SK-N-SH (cell line): ENCODE measurements around the gene H2BK1. TPM values are rescaled to one million over a fixed set of nuclear protein-coding genes. Genes with fewer than 3 reads are reported as not detected.

Experiments used
- CTCF ChIA-PET: fragments of 300-600, 350-600 bp; formaldehyde crosslinking; extraction: SDS; loops from one replicate; lab custom pipeline; 2021; lab: Yijun Ruan, JAX
- POLR2A ChIA-PET: fragments of 350-600 bp; sonication (Branson Sonifier 250); formaldehyde crosslinking; extraction: SDS; loops from one replicate; lab custom pipeline; 2020; ENCODE audit warnings: antibody characterized with exemption, inconsistent platforms; lab: Yijun Ruan, JAX
- DNase-seq: peaks from one replicate; pipeline ENCODE4 v3.0.0; 2012
- H2AFZ ChIP-seq: fragments of 200-600 bp; sonication (generic); 2 replicates; pipeline ENCODE4 v1.8.1; 2016; ENCODE audit warnings: antibody characterized with exemption, mild to moderate bottlenecking, low read depth
- H3F3A ChIP-seq: fragments of 200-600 bp; sonication (generic); replicated peaks from 2 replicates; pipeline ENCODE3; 2016; ENCODE audit warnings: antibody characterized with exemption, mild to moderate bottlenecking; ENCODE audit not compliant: insufficient read depth
- H3K27ac ChIP-seq, 2 experiments: fragments of 200-500 bp in 1 of 2; fragments of 200-600 bp in 1 of 2; sonication (Bioruptor generic) in 1 of 2; sonication (generic), shearing (Covaris generic) in 1 of 2; 2 replicates each; pipeline versions ENCODE4 v1.5.1 to v1.6.1; 2014 to 2016; ENCODE audit warnings: low read depth in 2 of 2, inconsistent platforms in 1 of 2, low read length in 1 of 2, mild to moderate bottlenecking in 1 of 2, mixed read lengths in 1 of 2
- H3K27me3 ChIP-seq: fragments of 200-600 bp; sonication (generic), shearing (Covaris generic); 2 replicates; pipeline ENCODE4 v1.6.1; 2016; ENCODE audit warnings: mixed run types; ENCODE audit not compliant: insufficient read depth
- H3K36me3 ChIP-seq, 2 experiments: fragments of 200-500 bp in 1 of 2; fragments of 200-600 bp in 1 of 2; sonication (Bioruptor generic) in 1 of 2; sonication (generic) in 1 of 2; replicated peaks in 1 of 2; 2 replicates each; pipeline versions ENCODE3 to v1.5.1; 2014 to 2016; ENCODE audit warnings: low read length in 1 of 2, mild to moderate bottlenecking in 1 of 2; ENCODE audit not compliant: insufficient read depth in 2 of 2, control insufficient read depth in 1 of 2
- H3K4me1 ChIP-seq, 2 experiments: fragments of 200-500 bp in 1 of 2; fragments of 200-600 bp in 1 of 2; sonication (Bioruptor generic) in 1 of 2; sonication (generic), shearing (Covaris generic) in 1 of 2; 2 replicates each; pipeline versions ENCODE4 v1.5.1 to v1.6.1; 2014 to 2016; ENCODE audit warnings: low read depth in 1 of 2, low read length in 1 of 2, mixed run types in 1 of 2; ENCODE audit not compliant: insufficient read depth in 2 of 2, control insufficient read depth in 1 of 2
- H3K4me2 ChIP-seq: fragments of 200-600 bp; sonication (generic), shearing (Covaris generic); 2 replicates; pipeline ENCODE4 v1.6.1; 2017; ENCODE audit warnings: mixed run types
- H3K4me3 ChIP-seq, 2 experiments: fragments of 200-500 bp in 1 of 2; fragments of 200-600 bp in 1 of 2; sonication (Bioruptor generic) in 1 of 2; sonication (generic), shearing (Covaris generic) in 1 of 2; 2 replicates each; pipeline versions ENCODE4 v1.5.1 to v1.8.1; 2014 to 2016; ENCODE audit warnings: low read depth in 2 of 2, inconsistent platforms in 1 of 2, low read length in 1 of 2, mild to moderate bottlenecking in 1 of 2, mixed read lengths in 1 of 2, moderate library complexity in 1 of 2
- H3K79me2 ChIP-seq: fragments of 200-600 bp; sonication (generic); 2 replicates; pipeline ENCODE4 v1.8.1; 2017; ENCODE audit warnings: mild to moderate bottlenecking; ENCODE audit not compliant: insufficient read depth
- H3K9ac ChIP-seq: fragments of 200-600 bp; sonication (generic); 2 replicates; pipeline ENCODE4 v1.6.1; 2017; ENCODE audit warnings: mixed run types
- H3K9me2 ChIP-seq: fragments of 200-600 bp; sonication (generic); 2 replicates; pipeline ENCODE4 v1.6.1; 2017; ENCODE audit warnings: mixed run types
- H3K9me3 ChIP-seq: fragments of 200-600 bp; sonication (generic); 2 replicates; pipeline ENCODE4 v1.6.1; 2017; ENCODE audit warnings: mixed run types, mild to moderate bottlenecking, moderate library complexity
- H4K20me1 ChIP-seq: fragments of 200-600 bp; sonication (generic); 2 replicates; pipeline ENCODE4 v1.6.1; 2017; ENCODE audit warnings: mild to moderate bottlenecking, mixed run types; ENCODE audit not compliant: insufficient read depth
- ELF1 ChIP-seq: IDR thresholded peaks from 2 replicates; pipeline ENCODE4 v1.4.0; 2012
- EP300 ChIP-seq, 2 experiments: IDR thresholded peaks; 2 replicates each; pipeline versions ENCODE4 v1.4.0 to v1.6.1; 2012; ENCODE audit warnings: borderline replicate concordance in 1 of 2, low read depth in 1 of 2, low read length in 1 of 2
- FOXJ3 ChIP-seq: sonication (generic); formaldehyde crosslinking; IDR thresholded peaks from 2 replicates; pipeline ENCODE4 v1.5.1; 2020; ENCODE audit warnings: mild to moderate bottlenecking, missing genetic modification reagents
- JUND ChIP-seq: IDR thresholded peaks from 2 replicates; pipeline ENCODE4 v1.4.0; 2012
- POLR2AphosphoS5 ChIP-seq: IDR thresholded peaks from 2 replicates; pipeline ENCODE4 v1.6.1; 2012; ENCODE audit warnings: low read depth, low read length
- RAD21 ChIP-seq: IDR thresholded peaks from 2 replicates; pipeline ENCODE4 v1.6.1; 2012; ENCODE audit warnings: mild to moderate bottlenecking, low read length
- SIN3A ChIP-seq: IDR thresholded peaks from 2 replicates; pipeline ENCODE4 v1.6.1; 2012; ENCODE audit warnings: low read depth, mild to moderate bottlenecking, low read length, moderate library complexity, borderline replicate concordance
- SMC3 ChIP-seq: IDR thresholded peaks from 2 replicates; pipeline ENCODE4 v1.6.1; 2012; ENCODE audit warnings: low read depth, low read length, improper control_type of control experiment
- TAF1 ChIP-seq: IDR thresholded peaks from 2 replicates; pipeline ENCODE4 v1.6.1; 2012; ENCODE audit warnings: low read depth, mild to moderate bottlenecking, low read length, moderate library complexity, borderline replicate concordance
- TCF12 ChIP-seq: IDR thresholded peaks from 2 replicates; pipeline ENCODE4 v1.4.0; 2012
- TEAD4 ChIP-seq: IDR thresholded peaks from 2 replicates; pipeline ENCODE4 v1.4.0; 2012; ENCODE audit warnings: mild to moderate bottlenecking, borderline replicate concordance; ENCODE audit not compliant: insufficient read depth
- YY1 ChIP-seq: IDR thresholded peaks from 2 replicates; pipeline ENCODE4 v1.4.0; 2012; ENCODE audit warnings: low read depth, mild to moderate bottlenecking
- WGBS: methylation state at CpG from one replicate; pipeline ENCODE4 v1.1.6; 2017; ENCODE audit warnings: low lambda C conversion rate; 5-methylcytosine and 5-hydroxymethylcytosine counted together
- polyA plus RNA-seq, 3 experiments: library from polyadenylated mRNA; depleted of rRNA; stranded (reverse); fragments of >200 nt; gene quantifications; 2 replicates each; pipeline ENCODE4 v1.2.3, GENCODE V29; 2012
- TF ChIP-seq, protein P1 (sequence below): fragments of 150-350 bp; IDR thresholded peaks from 2 replicates; pipeline ENCODE4 v1.6.1; 2017; ENCODE audit warnings: antibody characterized with exemption, low read length, low read depth, borderline replicate concordance

H2BK1 gene
- polyA plus RNA-seq, 1 of the 3 experiments (the other 2 are of a cell fraction), result not detected

DNA sequence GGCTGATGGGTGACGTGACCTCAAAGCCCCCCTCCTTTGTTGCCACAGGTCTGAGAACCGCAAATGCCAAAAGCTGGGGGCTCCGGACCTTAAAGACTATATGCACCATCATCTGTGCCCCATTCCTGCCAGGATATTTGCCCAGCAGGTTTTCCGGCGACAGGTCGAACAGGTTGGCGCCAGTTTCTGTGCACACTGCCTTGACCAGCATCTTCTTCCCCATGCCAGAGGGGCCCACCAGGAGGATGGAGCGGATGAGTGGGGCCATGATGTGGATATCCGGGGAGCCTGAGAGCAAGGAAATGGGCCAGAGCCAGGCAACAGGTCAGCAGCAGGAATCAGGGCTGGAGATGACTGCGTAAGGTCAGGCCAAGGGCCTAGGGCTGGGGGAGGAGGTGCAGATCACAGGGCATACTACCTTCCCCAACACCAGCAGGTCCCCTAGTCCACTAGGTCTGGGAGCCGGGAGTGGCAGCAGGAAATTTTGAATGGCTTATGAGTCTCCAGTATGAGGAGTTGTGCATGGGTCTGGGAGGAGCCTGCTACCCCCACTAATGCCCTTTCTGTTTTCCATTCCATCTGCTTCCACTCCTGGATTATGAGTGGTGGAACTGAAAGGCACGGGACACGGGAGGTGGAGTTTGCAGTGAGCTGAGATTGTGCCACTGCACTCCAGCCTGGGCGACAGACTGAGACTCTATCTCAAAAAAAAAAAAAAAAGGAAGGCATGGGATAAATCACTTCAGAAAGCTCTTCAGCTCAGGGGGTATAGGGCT lies 16.9 kb downstream of the H2BK1 start:
- WGBS, result 75% methylated on average over 14 of the region's 14 CpGs
- CTCF ChIA-PET, result interaction anchor here (1.1 kb wide), 1 partner anchor 14 kb away, joined by 3 read pairs; no protein-coding TSS in a partner anchor

DNA sequence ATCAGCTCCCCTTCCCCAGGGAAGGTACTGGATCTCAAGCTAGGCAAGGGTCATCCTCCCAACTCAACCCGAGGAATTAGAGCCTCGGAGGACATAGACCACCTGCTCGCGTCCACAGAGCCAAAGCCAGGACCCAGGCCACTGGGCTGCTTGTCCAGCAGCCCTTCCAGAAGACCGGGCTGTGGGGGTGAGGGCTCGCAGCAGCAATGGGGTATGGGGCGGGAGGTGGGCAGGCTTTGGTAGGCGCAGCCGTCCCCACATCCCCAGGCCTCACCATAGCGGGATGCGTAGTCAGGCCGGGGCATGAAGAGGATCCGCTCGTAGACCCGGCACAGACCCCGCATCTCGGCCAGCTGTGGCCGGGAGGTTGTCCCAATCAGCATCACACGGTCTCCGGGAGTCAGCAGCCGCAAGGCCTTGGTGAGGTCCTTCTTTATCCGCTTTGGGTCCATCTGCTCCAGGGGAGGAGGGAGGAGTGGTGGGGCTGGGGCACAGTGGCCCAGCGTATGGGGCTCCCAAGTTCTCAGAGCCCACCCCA lies 18.2 kb downstream of the H2BK1 start:
- CTCF ChIA-PET, result interaction anchor here (1.2 kb wide), 1 partner anchor 19 kb away, joined by 3 read pairs; no protein-coding TSS in a partner anchor
- Histone ChIP-seq H3K27me3 (peaks cover 89% of the 10 kb centered on the region), H3K9ac (no peak overlapping the region)

More for the DNA sequence above, 16.9 kb downstream of the H2BK1 start:
- H3F3A ChIP-seq, result no peaks in the 10 kb centered on the region
- no peak overlapping the region for H3K4me2 ChIP-seq
- no peak for TF ChIP-seq TEAD4
- no peak for TF ChIP-seq FOXJ3
- TF ChIP-seq ELF1, result no peak
- TF ChIP-seq SIN3A, result no peak
- TF ChIP-seq TCF12, result no peak
- no peak for TF ChIP-seq TAF1
- TF ChIP-seq, protein P1, sequence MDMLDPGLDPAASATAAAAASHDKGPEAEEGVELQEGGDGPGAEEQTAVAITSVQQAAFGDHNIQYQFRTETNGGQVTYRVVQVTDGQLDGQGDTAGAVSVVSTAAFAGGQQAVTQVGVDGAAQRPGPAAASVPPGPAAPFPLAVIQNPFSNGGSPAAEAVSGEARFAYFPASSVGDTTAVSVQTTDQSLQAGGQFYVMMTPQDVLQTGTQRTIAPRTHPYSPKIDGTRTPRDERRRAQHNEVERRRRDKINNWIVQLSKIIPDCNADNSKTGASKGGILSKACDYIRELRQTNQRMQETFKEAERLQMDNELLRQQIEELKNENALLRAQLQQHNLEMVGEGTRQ, result no peak
- TF ChIP-seq RAD21, result no peak
- TF ChIP-seq EP300 (IDR thresholded peaks at IDR 0.05; ENCODE audit: borderline replicate concordance in 1 of 2, low read depth in 1 of 2, low read length in 1 of 2), result no peak
- no peak for TF ChIP-seq POLR2AphosphoS5
- TF ChIP-seq YY1, result no peak
- TF ChIP-seq SMC3, result no peak
- H4K20me1 ChIP-seq, result no peaks in the 10 kb centered on the region
- POLR2A ChIA-PET, result interaction anchor here (0.6 kb wide), 1 partner anchor 26 kb away, joined by 3 read pairs; no protein-coding TSS in a partner anchor
- H3K9me2 ChIP-seq, result no peaks in the 10 kb centered on the region
- no peaks in the 10 kb centered on the region for H3K36me3 ChIP-seq
- H2AFZ ChIP-seq, result no peak overlapping the region
- no peak overlapping the region for H3K4me3 ChIP-seq
- H3K27ac ChIP-seq, result no peak overlapping the region
- peaks cover 85% of the 10 kb centered on the region for H3K27me3 ChIP-seq
- no peak overlapping the region for H3K9ac ChIP-seq
- no peak for DNase-seq
- H3K9me3 ChIP-seq, result no peaks in the 10 kb centered on the region
- H3K4me1 ChIP-seq, result no peaks in the 10 kb centered on the region
- H3K79me2 ChIP-seq, result no peaks in the 10 kb centered on the region

More for the DNA sequence above, 18.2 kb downstream of the H2BK1 start:
- WGBS, result 91% methylated on average over 12 of the region's 23 CpGs
- H4K20me1 ChIP-seq, result no peaks in the 10 kb centered on the region
- no peak overlapping the region for H3K4me2 ChIP-seq
- no peak overlapping the region for H2AFZ ChIP-seq
- no peak overlapping the region for H3K27ac ChIP-seq
- H3K9me3 ChIP-seq, result no peaks in the 10 kb centered on the region
- POLR2A ChIA-PET, result no interaction called here
- H3K79me2 ChIP-seq, result no peaks in the 10 kb centered on the region
- H3K4me3 ChIP-seq, result no peak overlapping the region
- no peak for DNase-seq
- no peaks in the 10 kb centered on the region for H3K36me3 ChIP-seq
- H3K4me1 ChIP-seq, result no peaks in the 10 kb centered on the region
- no peaks in the 10 kb centered on the region for H3F3A ChIP-seq
- TF ChIP-seq SMC3, result no peak
- no peak for TF ChIP-seq JUND
- H3K9me2 ChIP-seq, result no peaks in the 10 kb centered on the region
